Left colon (tissue), 2 donors: ENCODE results near the gene ZNF827. TPM values are rescaled to one million over a fixed set of nuclear protein-coding genes. Genes with fewer than 3 reads are reported as not detected.

Experiments
- ATAC-seq: fragments of 200-7000 bp; cut with Tn5 transposase; one replicate; pipeline ENCODE4 v1.9.1; 2020; ENCODE audit warnings: mild to moderate bottlenecking, moderate library complexity
- DNase-seq, 2 donors: peaks; one replicate each; pipeline ENCODE4 v3.0.0-alpha.2; 2020
- intact Hi-C, 2 donors: fragments of 100-400 bp; cut with DNase I in 1 of 2; cut with micrococcal nuclease in 1 of 2; formaldehyde crosslinking; loops; one replicate each; pipeline versions ENCODE4 v1.11.2 to v1.14.0; 2022; cut with DNase I, micrococcal nuclease
- total RNA-seq, 2 donors: library from RNA; stranded (reverse); fragmentation: NEBNext Ultra II Directional; extraction: Animal tissue kit (Norgen Biotek cat#: 25700); gene quantifications; one replicate each; pipeline ENCODE4 v1.2.1, GENCODE V29; 2021
- donor health status: DM: no; HTN: no; CAD: no.
- donor health status: DM: yes; HTN: yes; CAD: no.

Gene ZNF827
- total RNA-seq, 2 donors from 2014 or later: 21.0 to 29.4 TPM

DNA sequence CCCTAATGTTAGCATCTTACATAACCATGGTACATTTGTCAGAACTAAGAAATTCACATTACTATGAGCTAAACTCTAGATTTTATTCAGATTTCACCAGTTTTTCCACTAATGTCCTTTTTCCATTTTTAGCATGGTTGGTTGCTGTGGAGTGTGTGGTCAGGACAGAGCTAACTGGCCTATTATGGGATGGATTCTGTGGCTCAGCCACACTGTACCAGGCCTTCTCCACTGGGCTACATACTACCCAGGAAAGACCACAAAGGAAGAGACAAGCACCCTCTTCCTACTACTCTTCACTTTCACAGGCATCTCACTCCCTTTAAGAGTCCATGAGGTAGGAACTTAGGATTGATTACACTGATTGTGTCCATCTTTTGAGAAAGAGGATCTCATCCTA, 67.4 kb downstream of the ZNF827 start:
- ATAC-seq (no peak), DNase-seq (no peak)
- intact Hi-C loops: no loop called here

GRCh38 chr4:145870155-145871020, 68.2 kb downstream of the ZNF827 start:
- DNase-seq (no peak), ATAC-seq (peak; percentile 77)
- intact Hi-C loops: no loop called here

DNA sequence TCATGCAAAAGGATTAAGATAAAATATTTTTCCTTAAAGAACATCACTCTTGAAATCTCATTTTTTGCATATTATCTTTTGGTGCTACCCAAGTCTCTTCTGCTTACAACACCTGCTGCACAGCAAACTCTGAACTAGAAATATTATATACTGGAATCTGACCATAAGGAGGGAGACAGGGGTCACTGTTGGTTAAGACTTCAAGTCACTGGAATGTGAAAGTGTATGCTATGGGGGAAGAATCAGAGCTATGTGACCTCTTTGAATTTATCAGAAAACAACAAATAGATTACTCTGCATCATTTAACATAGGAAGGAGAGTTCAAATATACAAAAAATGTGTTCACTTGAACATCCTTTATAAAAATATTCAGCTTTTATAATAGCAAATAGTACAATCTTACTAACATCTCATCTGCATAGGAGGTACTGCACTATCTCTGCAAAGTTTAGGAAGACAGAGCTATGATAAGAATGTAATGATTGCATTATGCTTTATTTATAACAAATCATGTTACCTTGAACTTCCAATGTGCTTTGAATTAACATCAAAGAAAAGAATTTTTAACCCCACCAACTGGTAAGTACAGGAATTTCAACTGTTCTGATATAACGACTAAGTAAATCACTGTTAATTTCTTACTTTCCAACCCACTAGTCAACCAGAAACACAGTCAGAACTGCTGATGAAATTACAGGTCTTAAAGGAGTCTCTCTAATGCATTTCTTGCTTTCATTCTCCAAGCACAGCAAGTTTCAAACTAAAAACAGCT, 69.8 kb downstream of the ZNF827 start:
- intact Hi-C loops: no loop called here
- DNase-seq (no peak), ATAC-seq (no peak)

DNA sequence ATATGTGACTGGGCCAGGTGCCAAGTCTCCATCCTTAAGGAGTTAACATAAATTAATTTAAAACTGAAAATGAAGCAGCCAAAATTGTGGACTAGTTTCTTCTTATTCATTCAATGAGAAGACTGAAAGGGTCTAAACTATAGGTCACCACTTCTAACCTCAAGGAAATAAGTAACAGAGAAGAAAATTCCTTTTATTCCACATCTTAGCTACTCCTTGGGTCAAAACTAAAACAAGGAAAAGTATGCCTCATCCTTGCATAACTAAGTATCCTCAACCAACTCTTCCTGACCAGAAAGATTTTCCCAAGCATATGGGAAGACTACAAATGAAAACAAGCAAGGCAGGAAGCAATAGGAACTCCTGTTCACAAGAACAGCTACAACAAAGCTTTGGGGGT, 71.2 kb downstream of the ZNF827 start:
- intact Hi-C loops: no loop called here
- ATAC-seq: no peak
- DNase-seq: no peak

DNA sequence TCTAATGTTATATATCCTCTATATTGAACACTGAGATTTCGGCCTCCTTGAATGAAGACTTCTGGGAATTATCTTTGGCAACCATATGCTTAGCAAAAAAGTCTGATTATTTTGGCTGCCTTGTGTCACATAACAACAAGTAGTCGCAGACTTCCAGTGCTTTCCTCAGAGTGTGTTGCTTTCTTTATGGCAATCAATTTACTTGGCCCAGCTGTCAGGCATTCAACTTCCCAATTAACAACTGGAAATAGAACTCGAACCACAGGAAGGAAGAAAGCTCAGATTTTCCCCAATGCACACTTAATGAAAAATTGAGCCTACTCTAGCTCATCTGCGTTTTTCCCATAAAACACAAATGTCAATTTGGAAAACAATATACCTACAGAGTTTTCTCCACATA, 71.6 kb downstream of the ZNF827 start:
- intact Hi-C loops: no loop called here
- DNase-seq (no peak), ATAC-seq (no peak)

- ATAC-seq: no peak
- DNase-seq: no peak
- intact Hi-C loops: no loop called here
These were observed 73.2 kb downstream of the ZNF827 start for GRCh38 chr4:145865274-145865941.

DNA sequence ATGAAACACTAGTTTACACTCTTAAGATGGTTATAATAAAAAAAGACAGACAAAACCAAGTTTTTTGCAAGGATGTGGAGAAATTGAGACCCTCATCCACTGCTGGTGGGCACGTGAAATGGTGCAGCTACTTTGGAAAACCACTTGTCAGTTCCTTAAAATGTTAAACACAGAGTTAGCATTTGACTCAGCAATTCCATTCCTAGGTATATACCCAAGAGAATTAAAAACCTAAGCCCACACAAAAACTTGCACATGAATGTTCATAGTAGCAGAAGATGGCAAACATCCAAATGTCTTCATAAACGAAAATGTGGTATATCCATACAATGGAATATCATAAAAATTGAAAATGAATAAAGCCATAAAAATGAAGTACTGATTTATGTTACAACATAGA, 75.4 kb downstream of the ZNF827 start:
- ATAC-seq: no peak
- intact Hi-C loops: no loop called here
- no peak for DNase-seq

GRCh38 chr4:145861336-145862318, 77.0 kb downstream of the ZNF827 start:
- ATAC-seq (peak; percentile 59), DNase-seq (no peak)
- intact Hi-C loops: no loop called here

- intact Hi-C loops: no loop called here
- no peak for ATAC-seq
- no peak for DNase-seq
These were observed 77.7 kb downstream of the ZNF827 start for GRCh38 chr4:145860897-145861296.

- intact Hi-C loops: no loop called here
- ATAC-seq (no peak), DNase-seq (no peak)
These were observed 78.2 kb downstream of the ZNF827 start for GRCh38 chr4:145860446-145860845.

GRCh38 chr4:145859926-145860325, 78.7 kb downstream of the ZNF827 start:
- intact Hi-C loops: no loop called here
- DNase-seq (no peak), ATAC-seq (no peak)

DNA sequence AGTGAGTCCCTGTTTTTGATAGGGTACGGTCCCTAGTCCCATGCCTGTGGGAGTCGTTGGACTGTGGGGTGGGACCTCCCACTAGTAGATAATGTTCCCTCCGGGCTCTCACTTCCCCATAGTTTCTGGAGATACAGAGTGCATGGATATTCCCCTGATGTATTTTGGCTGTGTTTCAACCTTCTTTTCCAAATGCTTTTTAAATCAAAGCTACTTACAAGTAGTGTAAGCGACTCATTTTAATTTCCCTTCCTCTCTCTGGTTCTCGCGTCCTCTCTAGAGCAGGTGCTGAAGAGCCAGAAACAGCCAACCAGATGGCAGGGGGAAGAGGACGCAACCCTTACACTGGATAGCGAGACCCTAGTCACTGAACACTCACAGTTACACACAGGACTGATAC, 79.2 kb downstream of the ZNF827 start:
- DNase-seq (no peak), ATAC-seq (no peak)
- intact Hi-C loops: no loop called here

DNA sequence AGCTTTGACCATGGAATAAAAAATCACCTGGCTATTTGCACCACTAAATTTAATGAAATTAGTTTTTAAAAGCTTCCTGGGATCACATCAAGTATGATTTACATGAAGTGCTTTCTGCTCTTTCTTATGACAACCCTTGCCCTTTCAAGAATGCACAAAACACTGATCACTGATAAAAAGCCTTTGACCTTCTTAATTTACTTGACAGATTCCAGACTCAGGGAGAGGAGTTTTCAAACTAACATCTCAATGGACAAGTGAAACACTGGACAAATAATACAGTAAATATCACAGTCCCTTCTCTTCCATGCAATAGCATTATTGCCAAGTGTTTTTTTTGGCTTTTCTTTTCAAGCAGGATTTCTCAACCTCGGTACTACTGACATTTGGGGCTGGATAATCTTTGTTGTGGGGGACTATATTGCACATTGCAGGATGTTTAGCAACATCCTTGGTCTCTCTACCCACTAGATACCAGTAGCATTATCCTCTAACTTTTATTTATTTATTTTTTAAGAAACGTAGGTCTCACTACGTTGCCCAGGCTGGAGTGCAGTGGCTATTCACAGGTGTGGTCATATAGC, 86.3 kb downstream of the ZNF827 start:
- ATAC-seq: no peak
- no peak for DNase-seq
- intact Hi-C loops: no loop called here

DNA sequence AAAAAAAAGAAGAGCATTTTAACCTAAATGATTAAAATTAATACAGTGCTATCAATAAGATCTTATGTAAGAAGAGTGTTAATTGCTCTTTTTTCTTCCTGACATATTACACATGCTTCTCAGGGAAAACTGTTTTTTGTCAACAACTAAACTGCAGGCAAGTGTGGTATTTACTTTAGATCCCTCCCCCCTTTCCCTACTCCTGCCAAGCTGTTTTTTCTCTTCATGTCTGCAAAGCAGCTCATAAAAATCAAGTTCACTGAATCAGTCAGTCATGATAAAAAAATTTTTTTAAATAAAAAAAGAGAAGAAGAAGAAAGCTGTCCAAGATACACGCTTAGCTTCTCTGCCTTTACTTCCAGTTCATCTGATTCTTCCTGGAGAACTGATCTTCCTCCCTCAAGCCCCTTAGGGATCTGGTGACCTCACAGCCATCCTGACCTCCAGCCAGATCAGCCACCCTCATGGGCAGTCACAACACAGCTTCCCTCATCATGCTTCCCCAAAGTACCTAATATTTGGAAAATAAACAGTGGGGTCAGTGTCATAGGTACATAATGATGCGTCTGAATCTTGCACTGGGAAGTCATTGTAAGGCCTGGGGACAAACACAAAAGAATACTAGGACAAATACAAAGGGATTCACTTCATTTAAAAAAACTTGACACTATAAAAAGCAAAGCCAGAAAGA, 87.0 kb downstream of the ZNF827 start:
- no peak for ATAC-seq
- intact Hi-C loops: no loop called here
- no peak for DNase-seq

DNA sequence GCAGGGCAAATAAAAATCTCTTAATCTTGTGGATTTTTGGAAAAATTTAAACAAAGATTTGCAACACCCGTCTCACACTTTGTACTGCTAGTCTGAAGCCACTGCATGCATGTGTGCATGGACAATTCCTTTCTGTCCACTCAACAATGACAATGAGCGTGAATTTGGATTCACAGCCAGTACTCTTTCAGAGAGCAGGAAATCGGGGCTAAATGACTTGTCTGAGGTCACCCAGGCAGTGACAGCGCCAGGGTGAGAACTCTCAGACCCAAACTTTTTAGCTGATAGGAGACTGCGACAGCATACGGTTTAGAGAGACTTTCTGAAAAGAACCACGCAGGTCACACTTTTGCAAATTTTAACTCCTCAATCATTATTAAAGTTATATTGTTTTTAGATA, 90.9 kb downstream of the ZNF827 start:
- intact Hi-C loops: loop anchor here in 1 of 2 donors (10.0 kb wide), 1 partner anchor 87 kb away; the partner anchor contains the start of gene ZNF827
- DNase-seq (no peak), ATAC-seq (no peak)

- no peak for ATAC-seq
- no peak for DNase-seq
- intact Hi-C loops: loop anchor here in 1 of 2 donors (10.0 kb wide), 1 partner anchor 90 kb away; the partner anchor contains the start of gene ZNF827
These were observed 93.5 kb downstream of the ZNF827 start for GRCh38 chr4:145845118-145845517.

- no peak for DNase-seq
- intact Hi-C loops: loop anchor here in 1 of 2 donors (10.0 kb wide), 1 partner anchor 91 kb away; the partner anchor contains the start of gene ZNF827
- ATAC-seq: no peak
These were observed 95.0 kb downstream of the ZNF827 start for GRCh38 chr4:145843639-145844038.
